HAP-1 (cell line): ENCODE data around the gene GIMAP6.
"Not testable (repeated sequence)": the region's sequence is repeated elsewhere in the genome, so short reads cannot be mapped to it uniquely, and the experiment has no call there.

Source experiments
- DNase-seq, 2 experiments: peaks; one replicate each; pipeline ENCODE4 v3.0.0-alpha.2; 2016 to 2020; ENCODE audit warnings: low spot score in 2 of 2
- H3K27me3 ChIP-seq: fragments of 250-450 bp; sonication (Bioruptor Pico); 2 replicates; pipeline ENCODE4 v1.5.1; 2020; ENCODE audit warnings: low read depth, mild to moderate bottlenecking, moderate library complexity
- H3K36me3 ChIP-seq: fragments of 250-450 bp; sonication (Bioruptor Pico); replicated peaks from 2 replicates; pipeline ENCODE4 v1.5.1; 2020; ENCODE audit warnings: mild to moderate bottlenecking
- H3K4me1 ChIP-seq: fragments of 250-450 bp; sonication (Bioruptor Pico); 2 replicates; pipeline ENCODE4 v1.5.1; 2020; ENCODE audit warnings: mild to moderate bottlenecking
- H3K4me3 ChIP-seq: fragments of 250-450 bp; sonication (Bioruptor Pico); 2 replicates; pipeline ENCODE4 v1.5.1; 2020; ENCODE audit warnings: mild to moderate bottlenecking, moderate library complexity
- H3K9me3 ChIP-seq: fragments of 250-450 bp; sonication (Bioruptor Pico); 2 replicates; pipeline ENCODE4 v1.5.1; 2020; ENCODE audit warnings: mild to moderate bottlenecking, moderate library complexity
- in situ Hi-C: fragments of 300-500 bp; cut with MboI; formaldehyde crosslinking; loops from 3 replicates; pipeline ENCODE4 v1.14.3; 2020; ENCODE audit warnings: low sequenced_read_pairs, inconsistent platforms, mixed read lengths

GIMAP6 gene

DNA sequence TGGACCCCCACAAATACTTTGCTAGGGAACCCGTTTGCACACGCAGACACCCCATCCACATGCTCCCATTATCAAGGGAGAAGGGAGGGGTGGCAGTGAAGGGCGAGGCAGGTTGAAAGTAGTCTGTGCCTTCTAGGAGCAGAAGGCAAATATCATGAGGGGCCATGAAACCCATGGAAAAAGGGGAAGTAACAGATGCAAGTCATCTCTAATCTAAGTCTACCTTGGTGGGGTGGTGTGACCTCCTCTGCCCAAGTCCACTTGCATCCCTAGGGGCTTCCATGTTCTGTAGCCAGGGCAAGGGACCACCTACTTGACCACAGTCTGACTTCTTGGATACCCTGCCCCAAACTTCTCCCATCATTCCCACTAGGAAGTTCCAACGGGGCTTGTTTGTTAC is 5.5 kb downstream of the GIMAP6 start:
- Histone ChIP-seq H3K9me3 (no peaks in the 10 kb centered on the region), H3K36me3 (no peaks in the 10 kb centered on the region), H3K27me3 (no peaks in the 10 kb centered on the region), H3K4me1 (no peaks in the 10 kb centered on the region), H3K4me3 (no peak overlapping the region)
- no peak for DNase-seq
- in situ Hi-C loops: no loop called here

GRCh38 chr7:150621376-150621775 is 10.8 kb downstream of the GIMAP6 start:
- no peaks in the 10 kb centered on the region for H3K9me3 ChIP-seq
- H3K36me3 ChIP-seq: no peaks in the 10 kb centered on the region
- in situ Hi-C loops: no loop called here
- no peaks in the 10 kb centered on the region for H3K4me1 ChIP-seq
- DNase-seq: no peak
- no peak overlapping the region for H3K4me3 ChIP-seq
- no peaks in the 10 kb centered on the region for H3K27me3 ChIP-seq

- in situ Hi-C loops: no loop called here
- no peaks in the 10 kb centered on the region for H3K9me3 ChIP-seq
Observed at GRCh38 chr7:150620617-150621371, 11.4 kb downstream of the GIMAP6 start.

GRCh38 chr7:150620061-150620460 is 12.1 kb downstream of the GIMAP6 start:
- DNase-seq: no peak
- Histone ChIP-seq H3K4me3 (no peak overlapping the region), H3K4me1 (no peaks in the 10 kb centered on the region), H3K9me3 (no peaks in the 10 kb centered on the region), H3K27me3 (no peaks in the 10 kb centered on the region), H3K36me3 (no peaks in the 10 kb centered on the region)
- in situ Hi-C loops: no loop called here

More at GRCh38 chr7:150620617-150621371, 11.4 kb downstream of the GIMAP6 start:
- Histone ChIP-seq H3K4me1 (no peaks in the 10 kb centered on the region), H3K27me3 (no peaks in the 10 kb centered on the region), H3K36me3 (no peaks in the 10 kb centered on the region), H3K4me3 (no peak overlapping the region)
- no peak for DNase-seq

DNA sequence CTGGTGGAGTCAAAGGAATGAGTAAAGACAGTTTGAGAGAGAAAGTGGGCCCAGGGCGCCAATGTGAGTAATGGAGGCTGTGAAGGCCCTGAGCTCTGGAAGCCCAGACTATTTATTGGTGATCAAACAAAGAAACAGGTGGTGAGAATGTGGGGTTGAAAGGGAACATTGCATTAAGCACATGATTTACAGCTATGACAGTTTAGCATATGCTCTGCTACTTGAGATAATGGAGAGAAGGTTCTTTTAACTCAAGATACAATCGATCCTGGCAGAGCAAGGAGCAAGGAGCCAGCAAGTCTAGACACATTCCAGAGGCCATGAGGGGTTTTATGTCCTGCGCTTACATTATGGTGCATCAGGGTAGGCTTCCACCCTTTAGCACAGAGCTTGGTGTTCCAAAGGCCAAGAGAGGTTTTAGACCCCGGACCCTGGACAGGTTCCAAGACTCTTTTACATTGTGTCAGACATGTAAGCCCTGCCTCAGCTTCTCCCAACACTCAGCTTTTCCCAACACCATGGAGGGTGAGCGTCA is 16.9 kb downstream of the GIMAP6 start:
- H3K4me3 ChIP-seq, DNase-seq, H3K36me3 ChIP-seq, H3K27me3 ChIP-seq, in situ Hi-C loops, H3K9me3 ChIP-seq, H3K4me1 ChIP-seq: not testable (repeated sequence)

- H3K4me1 ChIP-seq, H3K4me3 ChIP-seq, H3K36me3 ChIP-seq, H3K9me3 ChIP-seq, H3K27me3 ChIP-seq, in situ Hi-C loops, DNase-seq: not testable (repeated sequence)
Observed at GRCh38 chr7:150614426-150614825, 17.8 kb downstream of the GIMAP6 start.

GRCh38 chr7:150613880-150614279 is 18.3 kb downstream of the GIMAP6 start:
- Histone ChIP-seq H3K9me3 (no peaks in the 10 kb centered on the region), H3K36me3 (no peaks in the 10 kb centered on the region), H3K4me3 (no peak overlapping the region), H3K4me1 (no peaks in the 10 kb centered on the region), H3K27me3 (no peaks in the 10 kb centered on the region)
- DNase-seq: no peak
- in situ Hi-C loops: no loop called here

GRCh38 chr7:150612925-150613324 is 19.3 kb downstream of the GIMAP6 start:
- Histone ChIP-seq H3K27me3 (no peaks in the 10 kb centered on the region), H3K36me3 (no peaks in the 10 kb centered on the region), H3K4me1 (no peaks in the 10 kb centered on the region), H3K4me3 (no peak overlapping the region), H3K9me3 (no peaks in the 10 kb centered on the region)
- in situ Hi-C loops: no loop called here
- DNase-seq: no peak

DNA sequence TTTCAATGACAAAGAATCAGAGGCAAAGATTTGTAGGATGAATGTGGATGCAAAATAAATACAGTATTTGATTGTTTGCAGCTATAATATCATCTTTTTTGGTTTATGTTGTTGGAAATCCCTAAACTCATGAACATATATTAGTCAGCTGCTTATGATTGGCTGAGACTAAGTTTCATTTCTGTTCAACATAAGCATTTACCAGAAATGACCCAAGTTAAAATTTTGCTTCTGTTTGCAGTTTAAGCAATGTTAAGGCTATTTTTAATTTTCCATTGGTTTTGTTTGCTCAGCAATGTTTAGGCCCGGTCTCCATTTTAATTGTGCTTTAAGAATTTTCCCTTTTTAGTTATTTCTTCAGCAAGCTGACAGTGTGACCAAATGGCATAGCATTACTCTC is 22.0 kb downstream of the GIMAP6 start:
- no peaks in the 10 kb centered on the region for H3K36me3 ChIP-seq
- H3K4me1 ChIP-seq: no peaks in the 10 kb centered on the region
- no peaks in the 10 kb centered on the region for H3K9me3 ChIP-seq
- no peak overlapping the region for H3K4me3 ChIP-seq
- in situ Hi-C loops: no loop called here
- DNase-seq: no peak
- no peaks in the 10 kb centered on the region for H3K27me3 ChIP-seq

DNA sequence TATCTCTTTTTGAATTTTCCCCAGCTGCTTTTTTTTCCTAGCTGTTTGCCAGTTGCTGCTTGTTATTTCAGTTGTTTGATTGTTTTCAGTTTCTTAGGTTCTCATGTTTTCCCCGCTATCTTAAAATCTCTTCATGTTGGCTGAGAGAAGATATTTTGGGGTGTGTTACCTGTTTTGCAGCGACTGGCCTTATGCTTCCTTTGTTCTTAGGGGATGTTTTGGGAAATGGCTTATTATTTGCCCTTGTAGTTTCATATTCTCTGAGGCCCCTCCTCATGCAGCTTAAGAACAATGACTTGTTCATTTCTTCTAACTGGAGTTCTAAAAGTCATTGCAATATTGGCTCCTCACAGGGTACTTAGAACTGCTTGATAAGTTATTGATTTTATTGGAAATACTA is 28.6 kb downstream of the GIMAP6 start:
- H3K9me3 ChIP-seq, H3K27me3 ChIP-seq, H3K4me3 ChIP-seq, H3K4me1 ChIP-seq, in situ Hi-C loops, DNase-seq, H3K36me3 ChIP-seq: not testable (repeated sequence)

DNA sequence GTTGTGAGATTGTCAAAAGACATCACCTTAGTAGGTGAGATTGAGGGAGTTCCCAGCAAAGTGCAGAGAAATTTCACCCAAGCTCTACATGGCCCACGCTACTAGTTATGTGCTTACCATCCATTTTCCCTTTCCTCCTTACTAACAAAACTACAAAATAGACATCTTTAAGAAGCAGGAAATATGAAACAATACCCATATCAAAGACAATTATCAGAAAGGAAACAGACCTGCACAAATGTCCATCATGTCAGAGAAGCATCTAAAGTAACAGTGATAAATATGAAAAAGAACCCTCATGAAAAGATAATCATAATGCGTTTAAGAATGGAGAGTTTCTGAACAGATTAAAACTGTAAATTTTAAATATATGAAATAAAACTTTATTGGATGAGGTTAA is 36.8 kb downstream of the GIMAP6 start:
- H3K4me1 ChIP-seq: no peaks in the 10 kb centered on the region
- H3K9me3 ChIP-seq: no peaks in the 10 kb centered on the region
- in situ Hi-C loops: no loop called here
- no peak for DNase-seq
- no peaks in the 10 kb centered on the region for H3K27me3 ChIP-seq
- H3K36me3 ChIP-seq: no peaks in the 10 kb centered on the region
- H3K4me3 ChIP-seq: no peak overlapping the region

GRCh38 chr7:150594805-150595204 is 37.4 kb downstream of the GIMAP6 start:
- no peaks in the 10 kb centered on the region for H3K36me3 ChIP-seq
- no peak overlapping the region for H3K4me3 ChIP-seq
- in situ Hi-C loops: no loop called here
- no peaks in the 10 kb centered on the region for H3K27me3 ChIP-seq
- no peaks in the 10 kb centered on the region for H3K9me3 ChIP-seq
- DNase-seq: no peak
- no peaks in the 10 kb centered on the region for H3K4me1 ChIP-seq

DNA sequence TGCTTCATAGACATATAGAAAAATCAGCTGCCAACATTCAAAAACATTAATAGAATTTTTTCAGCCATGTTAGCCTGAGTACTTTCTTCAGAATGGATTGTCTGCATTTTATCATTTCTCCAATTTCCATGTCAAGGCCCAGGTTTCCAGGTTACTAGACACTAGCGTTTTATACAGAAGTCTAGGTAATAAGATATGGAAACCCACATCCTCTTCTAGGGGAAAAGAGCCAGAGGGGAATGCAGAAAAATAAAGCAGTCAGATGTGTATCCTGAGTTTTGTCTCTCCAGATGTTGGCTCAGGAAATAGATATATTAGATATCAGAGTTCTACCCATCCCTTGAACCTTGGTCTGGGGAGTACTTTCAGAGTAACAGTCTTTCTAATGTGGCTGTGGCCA is 44.6 kb downstream of the GIMAP6 start:
- DNase-seq: no peak

DNA sequence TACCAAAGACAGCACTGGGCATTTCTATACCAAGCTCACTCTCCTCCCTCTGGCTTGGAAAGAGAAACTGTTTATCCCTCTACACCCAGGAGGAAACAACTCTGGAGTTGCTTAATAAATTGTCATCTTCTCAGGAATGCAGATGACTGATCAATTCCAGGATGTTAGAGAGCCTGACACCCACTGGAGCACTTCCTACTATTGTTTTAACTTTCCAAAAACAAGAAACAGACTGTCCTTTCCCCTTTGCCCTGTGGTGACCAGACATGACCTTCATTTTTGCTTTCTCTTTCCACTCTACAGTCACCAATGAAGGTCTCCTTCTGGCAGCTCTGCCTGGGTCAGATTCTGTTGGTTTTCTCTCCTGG is 45.4 kb downstream of the GIMAP6 start:
- Histone ChIP-seq H3K9me3 (no peaks in the 10 kb centered on the region), H3K27me3 (no peaks in the 10 kb centered on the region), H3K36me3 (no peaks in the 10 kb centered on the region), H3K4me1 (no peaks in the 10 kb centered on the region), H3K4me3 (no peak overlapping the region)
- in situ Hi-C loops: no loop called here
- no peak for DNase-seq

More for the DNA sequence above, 44.6 kb downstream of the GIMAP6 start:
- H3K36me3 ChIP-seq: no peaks in the 10 kb centered on the region
- in situ Hi-C loops: no loop called here
- H3K9me3 ChIP-seq: no peaks in the 10 kb centered on the region
- no peak overlapping the region for H3K4me3 ChIP-seq
- no peaks in the 10 kb centered on the region for H3K27me3 ChIP-seq
- H3K4me1 ChIP-seq: no peaks in the 10 kb centered on the region
